Dedifferentiated amniotic fluid mesenchymal stem cell (primary cell): ENCODE measurements around the gene TEKT3.

ENCODE experiments used
- DNase-seq: peaks from one replicate; pipeline ENCODE4 v3.0.0-alpha.2; 2016; ENCODE audit errors: extremely low spot score

Gene TEKT3

DNA sequence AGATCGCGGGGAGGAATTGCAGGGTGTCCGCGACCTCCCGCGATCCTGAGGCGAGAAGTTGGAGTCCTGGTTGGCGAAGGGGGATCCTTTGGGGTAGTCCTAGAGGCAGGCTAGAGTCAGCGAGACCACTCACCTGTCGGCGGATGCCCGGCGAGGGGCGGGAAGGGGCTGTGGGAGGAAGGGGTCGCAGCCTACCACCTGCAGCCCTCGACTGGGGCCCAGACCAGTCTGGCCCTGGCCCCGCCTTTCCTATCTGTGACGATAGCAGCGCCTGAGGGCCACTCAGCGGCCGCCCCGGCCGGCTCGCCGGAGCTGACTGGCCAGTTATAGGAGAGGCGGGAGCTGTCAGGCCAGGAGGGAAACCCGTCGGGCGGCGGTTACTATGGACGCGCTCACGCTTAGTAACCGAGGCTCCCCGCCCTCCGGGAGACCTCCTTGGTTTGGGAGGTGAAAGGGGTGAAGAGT, at the start of gene TEKT3:
TSS of gene TEKT3 (minus strand) at position 213 of the 465 bp plus-strand sequence. CDS start 10,012 bp downstream, outside the sequence.
- peak; percentile 22 for DNase-seq

- DNase-seq = no peak
Observed at GRCh38 chr17:15388356-15389041, 47.1 kb upstream of the TEKT3 start.

DNA sequence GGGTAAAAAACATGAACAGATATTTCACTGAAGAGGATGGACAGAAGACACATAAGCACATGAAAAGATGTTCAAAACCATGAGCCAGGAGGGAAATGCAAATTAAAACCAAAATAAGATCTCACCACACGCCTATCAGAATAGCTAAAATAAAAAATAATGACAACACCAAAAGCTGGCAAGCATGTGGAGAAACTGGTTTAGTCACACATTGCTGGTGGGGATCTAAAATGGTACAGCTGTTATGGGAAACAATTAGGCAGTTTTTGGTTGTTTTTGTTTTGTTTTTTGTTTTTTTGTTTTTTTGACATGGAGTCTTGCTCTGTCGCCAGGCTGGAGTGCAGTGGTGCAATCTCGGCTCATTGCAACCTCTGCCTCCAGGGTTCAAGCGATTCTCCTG, 44.7 kb upstream of the TEKT3 start:
- DNase-seq = no peak

- DNase-seq = no peak
Observed at GRCh38 chr17:15385305-15385704, 43.9 kb upstream of the TEKT3 start.

DNA sequence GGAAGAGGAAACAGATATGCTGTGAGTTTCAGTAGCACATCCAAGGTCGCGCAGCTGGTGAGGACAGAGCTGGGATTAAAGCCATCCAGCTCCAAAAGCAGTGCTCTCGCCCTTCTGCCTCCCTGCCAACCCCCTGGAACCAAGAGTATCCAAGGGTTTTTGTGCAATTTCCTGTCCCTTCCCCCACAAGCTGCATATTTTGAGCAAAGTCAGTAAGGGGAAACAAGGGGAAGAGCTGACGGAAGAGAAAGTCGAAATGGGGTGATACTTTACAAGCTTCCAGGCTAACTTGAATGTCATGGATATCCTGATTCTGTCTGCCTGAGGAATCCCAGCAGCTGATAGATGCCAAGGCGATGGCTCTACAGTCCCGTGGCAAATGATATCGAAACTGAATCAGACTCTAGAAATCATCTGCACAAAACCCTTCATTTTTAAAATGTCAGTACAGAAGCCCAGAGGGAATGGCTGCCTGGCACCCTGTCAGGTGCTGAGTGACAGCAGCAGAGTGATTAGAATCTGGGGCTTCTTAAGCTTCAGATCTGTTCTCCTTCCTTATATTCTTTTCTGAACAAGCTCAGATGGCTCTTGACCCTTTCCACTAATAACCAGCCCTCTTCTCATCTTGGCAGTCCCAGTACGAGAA, 42.9 kb upstream of the TEKT3 start:
- no peak for DNase-seq

DNA sequence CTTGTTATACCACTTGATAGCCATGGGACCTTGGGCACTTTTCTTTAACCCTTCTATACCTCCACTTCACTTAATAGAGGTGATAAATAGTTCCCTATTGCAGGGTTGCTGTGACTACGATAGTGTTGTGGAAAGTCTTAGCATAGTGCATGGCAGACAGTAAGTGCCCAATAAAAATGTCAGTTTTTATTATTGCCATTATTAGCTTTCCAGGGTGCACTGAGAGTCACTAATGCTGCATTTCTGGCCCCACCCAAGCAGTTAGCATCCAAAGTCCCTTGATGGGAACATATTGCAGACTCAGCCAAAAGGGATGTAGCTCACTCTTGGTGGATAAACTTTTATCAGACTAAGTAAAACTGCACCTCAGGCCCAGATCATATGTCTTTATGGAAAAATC, 41.5 kb upstream of the TEKT3 start:
- no peak for DNase-seq

DNA sequence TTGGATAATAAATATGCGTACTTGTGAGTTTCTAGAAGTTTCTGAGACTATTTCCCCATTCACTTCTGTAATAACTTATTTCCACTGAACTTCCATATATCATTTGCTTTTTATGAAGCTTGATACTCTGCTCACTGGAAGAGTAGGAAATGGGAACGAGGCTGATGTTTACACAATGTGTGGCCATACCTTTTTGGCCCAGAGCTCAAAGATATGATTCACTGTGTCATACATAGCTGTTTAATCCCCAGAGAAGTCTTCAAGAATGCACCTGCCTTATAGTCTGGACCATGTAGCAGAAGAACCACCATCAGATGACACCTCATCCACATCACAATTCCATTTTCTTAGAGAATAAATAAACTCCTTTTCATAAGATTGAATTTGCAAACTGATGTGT, 40.3 kb upstream of the TEKT3 start:
- DNase-seq = no peak

DNA sequence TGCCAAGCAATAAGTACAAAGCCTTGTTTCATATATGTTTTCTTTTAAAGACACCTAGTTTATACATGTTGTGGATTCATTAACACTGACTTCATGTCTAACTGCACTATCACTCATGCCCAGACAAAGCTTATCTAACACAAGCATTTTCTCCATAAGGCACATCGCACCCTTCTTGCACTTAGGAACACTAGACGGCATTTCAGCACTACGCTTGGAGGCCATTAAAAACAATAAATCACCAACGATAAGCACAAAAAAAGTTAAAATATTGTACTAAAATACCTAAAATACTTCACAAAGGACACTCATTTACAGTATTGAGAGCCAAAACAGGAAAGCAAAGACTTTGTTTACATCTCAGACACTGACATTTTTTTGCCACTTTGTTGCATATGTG, 39.0 kb upstream of the TEKT3 start:
- DNase-seq = no peak

DNA sequence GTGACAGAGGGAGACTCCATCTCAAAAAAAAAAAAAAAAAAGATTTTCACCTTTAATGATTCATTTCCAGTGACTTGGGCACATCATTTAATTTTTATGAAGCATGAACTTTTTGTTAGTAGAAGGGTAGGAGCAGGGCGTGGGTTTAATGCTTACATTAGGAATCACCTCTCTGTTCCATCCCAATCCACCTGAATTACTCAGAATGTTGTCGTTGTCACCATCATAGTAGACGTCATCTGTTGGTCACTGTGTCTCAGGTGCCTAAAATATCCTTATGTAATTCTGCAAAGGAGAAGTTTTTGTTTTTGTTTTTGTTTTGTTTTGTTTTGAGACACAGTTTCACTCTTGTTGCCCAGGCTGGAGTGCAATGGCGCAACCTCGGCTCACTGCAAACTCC, 38.3 kb upstream of the TEKT3 start:
- no peak for DNase-seq

- DNase-seq = no peak
Observed at GRCh38 chr17:15378243-15378642, 36.8 kb upstream of the TEKT3 start.

DNA sequence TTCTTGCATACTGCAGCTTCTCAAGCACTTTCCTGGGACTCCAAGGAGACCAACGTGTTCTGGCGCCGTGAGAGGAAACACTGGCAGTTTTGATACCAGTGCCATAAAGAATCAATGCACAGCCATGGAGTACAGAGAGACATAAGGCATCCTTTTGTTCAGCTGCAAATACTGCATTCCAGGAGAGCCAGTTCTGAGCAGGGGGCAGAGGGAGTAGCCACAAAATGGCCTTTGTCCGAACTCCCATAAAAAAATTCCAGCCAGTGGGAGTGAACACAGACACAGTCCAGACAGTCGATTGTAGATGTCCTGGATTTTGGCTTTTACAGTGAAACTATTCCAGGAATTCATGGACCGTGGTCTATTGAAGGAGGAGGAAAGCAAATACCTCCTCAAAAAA, 36.2 kb upstream of the TEKT3 start:
- no peak for DNase-seq

GRCh38 chr17:15377200-15377599, 35.8 kb upstream of the TEKT3 start:
- DNase-seq = no peak

GRCh38 chr17:15371376-15372130, 30.2 kb upstream of the TEKT3 start:
- DNase-seq = no peak

GRCh38 chr17:15368600-15368999, 27.2 kb upstream of the TEKT3 start:
- no peak for DNase-seq

- DNase-seq = no peak
Observed at GRCh38 chr17:15366026-15366425, 24.6 kb upstream of the TEKT3 start.

GRCh38 chr17:15364615-15365014, 23.2 kb upstream of the TEKT3 start:
- DNase-seq = no peak

DNA sequence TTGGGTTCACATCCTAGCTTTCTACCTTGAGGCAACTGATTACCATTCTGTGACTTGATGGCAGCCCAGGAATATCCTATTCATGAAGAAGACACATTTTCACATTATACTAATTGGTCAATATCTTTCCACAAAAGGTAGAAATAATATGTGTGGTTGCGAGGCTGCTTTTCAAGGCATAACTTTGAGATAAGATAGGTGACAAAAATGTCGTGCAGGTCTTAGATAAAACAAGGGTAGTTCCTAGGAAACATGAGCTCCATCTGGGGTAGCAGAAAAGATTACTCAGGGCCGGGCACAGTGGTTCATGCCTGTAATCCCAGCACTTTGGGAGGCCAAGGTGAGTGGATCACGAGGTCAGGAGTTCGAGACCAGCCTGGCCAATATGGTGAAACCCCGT, 22.3 kb upstream of the TEKT3 start:
- DNase-seq = no peak

GRCh38 chr17:15361592-15361991, 20.2 kb upstream of the TEKT3 start:
- DNase-seq = no peak

- DNase-seq = no peak
Observed at GRCh38 chr17:15361151-15361550, 19.8 kb upstream of the TEKT3 start.

- DNase-seq = no peak
Observed at GRCh38 chr17:15354256-15354655, 12.9 kb upstream of the TEKT3 start.

GRCh38 chr17:15351925-15352324, 10.5 kb upstream of the TEKT3 start:
- DNase-seq = peak; percentile 81

DNA sequence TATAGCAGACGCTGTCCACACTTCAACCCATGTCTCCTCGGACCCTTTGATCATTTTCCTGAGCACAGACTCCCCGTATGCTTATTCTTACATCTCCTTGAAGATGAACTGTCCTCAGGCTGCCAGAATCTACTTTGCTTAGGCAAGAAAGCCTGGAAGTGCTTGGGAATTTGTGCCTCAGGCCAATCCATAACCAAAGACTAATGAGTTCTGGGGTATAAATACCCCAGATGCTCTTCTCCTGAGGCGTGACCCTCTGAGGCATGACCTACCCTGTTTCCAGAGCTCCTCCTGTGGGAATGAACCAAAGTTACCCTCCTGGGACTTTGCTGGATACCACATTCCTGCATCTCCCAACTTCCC, 10.1 kb upstream of the TEKT3 start:
- no peak for DNase-seq
